NCI-H146 (cell line): Measurements from ENCODE around the gene YPEL2.
"Not testable (repeated sequence)": the region's sequence is repeated elsewhere in the genome, so short reads cannot be mapped to it uniquely, and the experiment has no call there.

Experiments used
- DNase-seq: peaks from one replicate; lab custom pipeline; 2025; lab: John Stamatoyannopoulos, UW

The YPEL2 gene, protein sequence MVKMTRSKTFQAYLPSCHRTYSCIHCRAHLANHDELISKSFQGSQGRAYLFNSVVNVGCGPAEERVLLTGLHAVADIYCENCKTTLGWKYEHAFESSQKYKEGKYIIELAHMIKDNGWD

GRCh38 chr17:59331129-59331928 is at the start of gene YPEL2:
YPEL2 (plus strand) TSS chr17:59331655; CDS start chr17:59353410, 21,755 bp downstream.
- DNase-seq: peak; percentile 95

- DNase-seq: no peak
These were observed 47.1 kb upstream of the YPEL2 start for GRCh38 chr17:59284317-59284716.

DNA sequence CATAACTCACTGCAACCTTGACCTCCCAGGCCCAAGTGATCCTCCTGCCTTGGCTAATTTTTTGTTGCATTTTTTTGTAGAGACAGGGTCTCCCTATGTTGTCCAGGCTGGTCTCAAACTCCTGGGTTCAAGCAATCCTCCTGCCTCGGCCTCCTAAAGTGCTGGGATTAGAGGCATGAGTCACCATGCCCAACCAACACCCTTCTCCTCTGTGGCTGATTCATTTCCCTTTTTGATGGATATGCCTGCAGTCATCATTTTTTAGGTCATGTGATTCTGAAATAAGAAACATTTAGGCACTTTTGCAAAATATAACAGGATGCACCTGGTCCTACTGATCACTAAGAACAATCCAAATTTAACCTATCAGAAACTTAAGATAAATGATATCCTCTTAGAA is 44.0 kb upstream of the YPEL2 start:
- DNase-seq: no peak

DNA sequence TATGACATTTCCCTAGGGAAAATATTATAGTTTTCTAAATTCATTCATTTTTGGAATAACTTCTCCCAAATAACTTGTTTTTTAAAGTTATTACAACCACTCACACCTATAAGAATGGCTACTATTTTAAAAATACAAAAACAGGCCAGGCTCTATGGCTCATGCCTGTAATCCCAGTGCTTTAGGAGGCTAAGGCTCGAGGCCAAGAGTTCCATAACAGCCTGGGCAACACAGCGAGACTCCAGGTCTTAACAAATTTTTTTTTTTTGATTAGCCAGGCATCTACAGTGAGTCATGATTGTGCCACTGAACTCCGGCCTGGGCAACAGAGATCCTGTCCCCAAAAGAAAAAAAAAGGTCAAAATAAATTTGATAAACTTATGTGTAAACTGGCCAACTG is 43.6 kb upstream of the YPEL2 start:
- DNase-seq: no peak

GRCh38 chr17:59289981-59290301 is 41.5 kb upstream of the YPEL2 start:
- peak; percentile 41 for DNase-seq

GRCh38 chr17:59290302-59290998 is 41.0 kb upstream of the YPEL2 start:
- DNase-seq: peak; percentile 67

DNA sequence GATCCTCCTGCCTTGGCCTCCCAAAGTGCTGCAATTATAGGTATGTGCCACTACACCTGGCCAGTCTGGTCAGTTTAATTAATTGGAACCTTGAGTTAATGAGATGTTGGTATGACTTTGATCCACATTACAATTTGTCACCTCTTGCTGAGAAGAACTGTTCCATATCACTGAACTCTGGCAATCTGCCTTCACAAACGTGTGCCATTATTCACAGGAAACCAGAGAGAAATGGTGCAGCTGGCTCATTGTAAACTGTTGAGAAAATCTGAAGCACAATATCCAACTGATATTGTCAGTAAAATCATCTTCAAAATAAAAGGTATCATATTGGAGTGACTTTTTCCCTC is 39.3 kb upstream of the YPEL2 start:
- DNase-seq: peak; percentile 29

DNA sequence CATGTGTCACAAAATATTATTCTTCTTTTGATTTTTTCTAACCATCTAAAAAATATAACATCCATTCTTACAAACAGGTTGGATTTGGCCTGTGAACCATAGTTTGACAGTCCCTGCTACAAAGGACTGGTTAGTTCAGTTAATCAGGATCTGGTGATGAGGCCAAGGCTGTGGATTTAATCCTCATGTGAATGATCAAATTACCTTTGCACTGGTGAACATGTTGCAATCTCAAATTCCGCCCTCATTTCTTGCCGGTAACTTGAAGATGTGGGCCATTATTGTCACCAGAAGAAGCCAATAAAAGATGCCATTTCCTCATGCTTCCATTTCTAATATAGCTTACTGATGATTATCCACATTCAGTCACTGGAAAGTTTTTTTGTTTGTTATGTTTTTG is 35.3 kb upstream of the YPEL2 start:
- DNase-seq: no peak

DNA sequence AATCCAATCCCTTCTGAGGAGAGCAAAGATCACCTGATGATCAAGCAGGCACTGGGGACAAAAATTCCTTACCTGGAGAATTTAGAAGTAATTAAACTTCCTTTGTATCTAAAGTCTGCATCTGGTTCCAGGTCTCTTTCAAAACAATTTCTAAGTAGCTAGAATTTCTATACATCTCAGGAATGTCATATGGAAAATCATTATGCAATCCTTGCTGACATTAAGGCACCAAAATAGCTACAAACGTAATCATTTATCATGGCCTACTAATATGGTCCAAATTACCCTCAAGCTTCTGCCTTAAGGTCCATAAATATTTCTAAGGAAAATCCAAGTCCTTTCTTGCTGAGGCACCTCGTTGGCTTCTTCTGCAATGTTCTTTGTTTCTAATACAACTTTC is 32.9 kb upstream of the YPEL2 start:
- no peak for DNase-seq

DNA sequence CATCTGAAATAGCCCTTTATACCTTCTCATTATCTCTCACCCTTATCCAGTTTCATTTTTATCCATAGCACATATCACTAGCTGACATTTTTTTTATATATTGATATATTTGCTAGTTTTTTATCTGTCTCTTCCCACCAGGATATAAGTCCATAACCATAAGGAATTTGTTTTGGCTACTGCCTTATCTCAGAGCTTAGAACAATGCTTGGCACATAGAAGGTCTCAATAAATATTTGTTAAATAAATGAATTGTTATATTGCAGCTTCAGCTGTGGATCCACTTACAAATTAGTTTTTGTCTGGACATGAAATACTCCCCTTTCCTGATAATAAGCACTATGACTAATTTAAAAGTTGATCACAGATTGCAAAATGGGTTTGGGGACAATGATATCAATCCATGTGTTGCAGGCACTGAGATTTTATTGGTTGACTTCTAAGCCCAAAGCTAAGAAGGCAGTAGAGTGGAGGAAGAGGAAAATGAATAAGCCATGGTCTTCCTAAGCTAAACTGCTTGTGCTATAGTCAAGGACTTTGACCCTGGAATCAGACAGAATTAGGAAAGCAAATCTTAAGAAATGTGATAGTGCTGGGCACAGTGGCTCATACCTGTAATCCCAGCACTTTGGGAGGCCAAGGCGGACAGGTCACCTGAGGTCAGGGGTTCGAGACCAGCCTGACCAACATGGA is 31.9 kb upstream of the YPEL2 start:
- no peak for DNase-seq

- DNase-seq: no peak
These were observed 30.5 kb upstream of the YPEL2 start for GRCh38 chr17:59300941-59301340.

DNA sequence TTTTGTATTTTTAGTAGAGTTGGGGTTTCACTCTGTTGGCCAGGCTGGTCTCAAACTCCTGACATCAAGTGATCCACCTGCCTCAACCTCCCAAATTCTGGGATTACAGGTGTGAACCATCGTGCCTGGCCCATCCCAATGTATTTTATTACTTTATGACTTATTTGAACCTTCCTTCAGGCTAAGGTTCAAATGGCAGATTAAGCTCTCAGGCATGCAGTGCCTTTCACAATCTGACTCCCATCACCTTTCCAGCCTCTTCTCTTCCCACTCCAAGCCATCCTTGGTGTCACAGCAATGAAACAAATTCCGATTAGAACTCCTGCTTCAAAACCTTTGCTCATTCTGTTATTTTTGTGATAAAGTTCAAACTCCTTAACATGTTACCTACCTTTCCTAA is 26.6 kb upstream of the YPEL2 start:
- DNase-seq: no peak

DNA sequence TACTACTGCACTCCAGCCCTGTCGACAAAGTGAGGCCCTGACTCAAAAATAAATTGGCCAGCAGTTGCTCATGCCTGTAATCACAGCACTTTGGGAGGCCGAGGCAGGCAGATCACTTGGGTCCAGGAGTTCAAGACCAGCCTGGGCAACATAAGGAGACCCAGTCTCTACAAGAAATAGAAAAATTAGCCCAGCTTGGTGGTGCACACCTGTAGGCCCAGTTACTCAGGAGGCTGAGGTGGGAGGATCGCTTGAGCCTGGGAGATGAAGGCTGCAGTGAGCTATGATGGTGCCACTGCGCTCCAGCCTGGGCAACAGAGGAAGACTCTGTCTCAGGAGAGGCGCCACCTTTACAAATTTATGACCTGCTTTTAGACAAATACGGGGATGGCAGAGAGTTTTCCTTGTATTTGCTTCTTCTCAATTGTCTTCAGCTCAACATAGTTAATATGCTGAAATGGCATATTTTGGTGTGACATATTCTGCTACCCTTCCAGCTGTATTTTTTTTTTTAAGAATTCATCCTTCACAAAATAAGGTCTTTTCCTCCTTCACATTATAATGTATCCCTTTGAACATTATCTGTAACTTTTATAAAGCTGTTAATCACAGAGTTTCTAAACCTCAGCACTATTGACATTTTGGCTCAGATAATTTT is 21.1 kb upstream of the YPEL2 start:
- no peak for DNase-seq

DNA sequence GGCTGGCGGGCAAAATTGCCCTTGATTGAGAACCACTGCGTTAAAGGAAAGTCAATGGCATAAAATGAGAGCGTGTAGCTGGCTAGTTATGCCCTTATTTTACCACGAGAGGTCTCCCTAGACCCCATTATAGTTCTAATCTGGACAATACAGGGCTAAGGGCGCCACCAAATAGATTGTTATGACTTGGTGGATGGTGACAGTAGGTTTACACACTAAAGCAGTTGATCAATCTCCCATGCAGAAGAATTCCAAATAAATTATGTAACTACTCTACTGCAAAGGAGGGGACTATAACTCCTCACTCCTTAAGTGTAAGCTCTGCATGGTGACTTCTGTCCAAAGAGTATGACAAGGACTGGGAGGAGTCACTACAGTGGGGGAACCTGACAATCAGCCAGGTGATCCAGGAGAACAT is 20.4 kb upstream of the YPEL2 start:
- peak; percentile 70 for DNase-seq

- not testable (repeated sequence) for DNase-seq
These were observed 19.9 kb upstream of the YPEL2 start for GRCh38 chr17:59311521-59311920.

DNA sequence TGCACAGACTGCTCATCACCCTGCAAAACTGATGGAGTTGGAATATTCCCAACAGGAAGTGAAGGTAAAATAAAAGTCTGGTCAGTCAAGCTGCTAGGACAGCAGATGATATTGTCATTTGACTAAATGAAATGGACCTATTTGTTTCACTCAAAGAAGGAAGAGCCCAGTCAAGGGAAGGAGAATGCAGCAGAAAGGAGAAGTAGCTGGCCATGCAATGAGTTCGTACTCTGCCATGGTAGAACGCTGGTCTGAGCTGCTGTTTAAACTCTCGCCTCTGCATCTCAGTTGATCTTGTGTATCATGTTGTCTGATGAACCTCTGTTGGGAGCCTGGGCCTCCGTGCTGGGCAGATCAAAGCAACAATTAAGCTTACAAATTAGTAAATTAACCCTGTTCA is 15.6 kb upstream of the YPEL2 start:
- DNase-seq: peak; percentile 9

DNA sequence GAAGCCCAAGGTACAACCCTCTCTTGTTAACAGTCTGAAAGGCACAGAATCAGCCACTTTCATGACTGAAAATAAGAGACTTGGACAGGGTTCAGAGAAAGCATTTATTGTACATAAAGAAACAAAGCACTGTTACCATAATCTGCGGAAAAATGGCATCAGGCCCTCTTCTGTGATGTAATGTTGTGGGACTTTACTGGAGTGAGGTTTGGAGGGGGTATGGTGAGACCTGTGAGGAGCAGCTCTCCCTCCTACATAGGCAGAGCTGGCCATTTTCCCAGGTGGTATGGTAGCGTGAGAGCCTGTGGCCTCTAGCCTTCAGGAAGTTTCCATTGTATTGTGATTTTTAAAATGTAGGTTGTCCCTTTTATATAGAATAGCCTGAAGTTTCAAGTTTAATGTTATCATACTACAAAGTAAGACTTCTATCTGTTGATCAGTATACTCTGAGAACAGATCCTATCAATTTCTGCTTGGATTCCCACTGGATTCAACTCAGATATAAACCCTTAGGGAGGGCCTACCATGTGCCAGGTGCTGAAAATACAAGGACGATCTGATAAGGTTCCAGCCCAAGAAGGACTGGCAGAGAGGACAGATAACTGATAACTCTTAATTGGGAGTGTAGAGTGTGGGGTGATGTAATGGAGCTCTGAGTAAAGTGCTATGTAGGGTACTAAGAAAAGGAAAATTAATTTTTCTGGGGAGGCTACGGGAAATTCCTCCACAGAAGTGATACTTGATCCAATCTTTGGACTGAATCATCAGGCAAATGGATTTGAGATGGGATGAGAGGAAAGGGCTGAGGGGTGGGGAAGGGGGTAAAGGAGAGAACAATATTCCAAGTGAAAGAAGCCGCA is 4.1 kb upstream of the YPEL2 start:
- DNase-seq: no peak

DNA sequence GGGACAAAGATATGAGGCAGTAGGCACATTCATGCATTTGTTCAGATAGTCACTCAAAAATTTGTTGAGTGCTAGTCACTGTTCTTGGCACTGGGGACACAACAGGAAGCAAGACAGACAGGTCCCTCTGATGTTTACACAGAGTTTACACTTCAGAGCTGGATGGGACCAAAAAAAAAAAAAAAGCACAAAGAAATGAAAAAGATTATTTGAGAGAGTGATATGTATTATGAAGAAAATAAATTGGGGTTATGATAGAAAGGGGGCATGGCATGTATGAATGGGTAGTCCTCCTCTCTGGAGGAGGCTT is 3.5 kb upstream of the YPEL2 start:
- no peak for DNase-seq

DNA sequence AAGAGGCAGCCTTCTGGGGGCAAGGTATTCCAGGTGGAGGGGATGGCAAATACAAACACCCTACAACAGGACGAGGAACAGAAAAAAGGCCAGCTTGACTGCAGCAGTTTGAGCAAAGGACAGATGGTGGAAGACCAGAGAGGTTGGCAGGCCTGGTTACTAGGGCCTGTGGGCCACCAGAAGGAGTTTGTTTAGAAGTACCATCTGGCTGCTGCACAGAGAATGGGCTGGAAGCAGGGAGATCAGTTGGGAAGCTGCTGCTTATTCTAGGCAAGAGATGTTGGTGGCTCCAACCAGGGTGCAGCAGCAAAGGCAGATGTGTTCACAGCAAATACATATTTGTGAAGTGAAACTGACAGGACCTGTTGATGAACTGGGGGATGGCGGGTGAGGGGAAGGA is 2.9 kb upstream of the YPEL2 start:
- DNase-seq: no peak

- DNase-seq: peak; percentile 75
These were observed 2.0 kb upstream of the YPEL2 start for GRCh38 chr17:59329176-59330052.
